Stimulated activated memory B cell treated with anti-CD40 and anti-IgM and Interleukin-4, amounts not matched to agents 10 μg/mL and 1 μg/mL and 100 μg/mL, for 72 hours (primary cell): ENCODE results near the gene RSPH10B.
A peak's percentile ranks its signal among the peaks of the same experiment; 100 is the strongest.
"Not testable (repeated sequence)": the region's sequence is repeated elsewhere in the genome, so short reads cannot be mapped to it uniquely, and the experiment has no call there.

Experiments
- ATAC-seq: fragments of 150-1000 bp; cut with Tn5 transposase; 2 replicates; pipeline ENCODE4 v1.10.0; 2021
- H3K27ac Mint-ChIP-seq: one replicate; pipeline ENCODE4 v1.8.0; 2022; ENCODE audit warnings: mild to moderate bottlenecking, mixed read lengths
- H3K27me3 Mint-ChIP-seq: one replicate; pipeline ENCODE4 v1.8.0; 2022; ENCODE audit warnings: mixed read lengths
- H3K36me3 Mint-ChIP-seq: one replicate; pipeline ENCODE4 v1.8.0; 2022; ENCODE audit warnings: mixed read lengths
- H3K4me1 Mint-ChIP-seq: one replicate; pipeline ENCODE4 v1.8.0; 2022; ENCODE audit warnings: mixed read lengths
- H3K4me3 Mint-ChIP-seq: one replicate; pipeline ENCODE4 v1.8.0; 2022; ENCODE audit warnings: mild to moderate bottlenecking, moderate library complexity, mixed read lengths
- H3K9me3 Mint-ChIP-seq: one replicate; pipeline ENCODE4 v1.8.0; 2022; ENCODE audit warnings: mixed read lengths

RSPH10B gene

GRCh38 chr7:5963810-5964209, 6.7 kb downstream of the RSPH10B start:
- not testable (repeated sequence) for H3K27me3 Mint-ChIP-seq, H3K27ac Mint-ChIP-seq, H3K4me1 Mint-ChIP-seq, H3K9me3 Mint-ChIP-seq, H3K4me3 Mint-ChIP-seq, ATAC-seq, H3K36me3 Mint-ChIP-seq

GRCh38 chr7:5963205-5963604, 7.3 kb downstream of the RSPH10B start:
- not testable (repeated sequence) for ATAC-seq, H3K27ac Mint-ChIP-seq, H3K36me3 Mint-ChIP-seq, H3K4me1 Mint-ChIP-seq, H3K27me3 Mint-ChIP-seq, H3K4me3 Mint-ChIP-seq, H3K9me3 Mint-ChIP-seq

GRCh38 chr7:5934945-5935450, 35.5 kb downstream of the RSPH10B start:
- H3K36me3 Mint-ChIP-seq, ATAC-seq, H3K4me1 Mint-ChIP-seq, H3K4me3 Mint-ChIP-seq, H3K27ac Mint-ChIP-seq, H3K27me3 Mint-ChIP-seq, H3K9me3 Mint-ChIP-seq: not testable (repeated sequence)

- H3K27ac Mint-ChIP-seq, H3K4me3 Mint-ChIP-seq, H3K27me3 Mint-ChIP-seq, H3K9me3 Mint-ChIP-seq, H3K36me3 Mint-ChIP-seq, H3K4me1 Mint-ChIP-seq: not testable (repeated sequence)
- ATAC-seq = peak; percentile 51
Measured at GRCh38 chr7:5931905-5932644, 38.4 kb downstream of the RSPH10B start.

GRCh38 chr7:5931250-5931649, 39.2 kb downstream of the RSPH10B start:
- not testable (repeated sequence) for ATAC-seq, H3K27me3 Mint-ChIP-seq, H3K4me3 Mint-ChIP-seq, H3K4me1 Mint-ChIP-seq, H3K9me3 Mint-ChIP-seq, H3K27ac Mint-ChIP-seq, H3K36me3 Mint-ChIP-seq

- H3K4me1 Mint-ChIP-seq, H3K27me3 Mint-ChIP-seq, H3K27ac Mint-ChIP-seq, H3K9me3 Mint-ChIP-seq, H3K4me3 Mint-ChIP-seq, ATAC-seq, H3K36me3 Mint-ChIP-seq: not testable (repeated sequence)
Measured at GRCh38 chr7:5930290-5930689, 40.2 kb downstream of the RSPH10B start.

GRCh38 chr7:5926263-5926870, 44.1 kb downstream of the RSPH10B start:
- H3K36me3 Mint-ChIP-seq, H3K4me1 Mint-ChIP-seq, H3K9me3 Mint-ChIP-seq, H3K27ac Mint-ChIP-seq, H3K4me3 Mint-ChIP-seq, ATAC-seq, H3K27me3 Mint-ChIP-seq: not testable (repeated sequence)

- H3K9me3 Mint-ChIP-seq, H3K27ac Mint-ChIP-seq: not testable (repeated sequence)
Measured at GRCh38 chr7:5924630-5925029, 45.9 kb downstream of the RSPH10B start.

GRCh38 chr7:5924180-5924579, 46.3 kb downstream of the RSPH10B start:
- not testable (repeated sequence) for H3K9me3 Mint-ChIP-seq, H3K27ac Mint-ChIP-seq, H3K27me3 Mint-ChIP-seq, H3K4me1 Mint-ChIP-seq, H3K4me3 Mint-ChIP-seq, H3K36me3 Mint-ChIP-seq, ATAC-seq

More at GRCh38 chr7:5924630-5925029, 45.9 kb downstream of the RSPH10B start:
- not testable (repeated sequence) for ATAC-seq, H3K4me3 Mint-ChIP-seq, H3K27me3 Mint-ChIP-seq, H3K4me1 Mint-ChIP-seq, H3K36me3 Mint-ChIP-seq

- not testable (repeated sequence) for H3K4me1 Mint-ChIP-seq, H3K36me3 Mint-ChIP-seq, H3K9me3 Mint-ChIP-seq
Measured at GRCh38 chr7:5916529-5916928, 54.0 kb downstream of the RSPH10B start.

GRCh38 chr7:5908835-5909234, 61.7 kb downstream of the RSPH10B start:
- not testable (repeated sequence) for H3K36me3 Mint-ChIP-seq, H3K4me1 Mint-ChIP-seq

More at GRCh38 chr7:5916529-5916928, 54.0 kb downstream of the RSPH10B start:
- not testable (repeated sequence) for ATAC-seq, H3K4me3 Mint-ChIP-seq, H3K27ac Mint-ChIP-seq, H3K27me3 Mint-ChIP-seq

GRCh38 chr7:5904726-5905125, 65.8 kb downstream of the RSPH10B start:
- ATAC-seq, H3K9me3 Mint-ChIP-seq, H3K4me3 Mint-ChIP-seq, H3K27me3 Mint-ChIP-seq, H3K27ac Mint-ChIP-seq, H3K36me3 Mint-ChIP-seq, H3K4me1 Mint-ChIP-seq: not testable (repeated sequence)

More at GRCh38 chr7:5908835-5909234, 61.7 kb downstream of the RSPH10B start:
- H3K27ac Mint-ChIP-seq, ATAC-seq, H3K4me3 Mint-ChIP-seq, H3K9me3 Mint-ChIP-seq, H3K27me3 Mint-ChIP-seq: not testable (repeated sequence)

GRCh38 chr7:5903002-5903401, 67.5 kb downstream of the RSPH10B start:
- not testable (repeated sequence) for H3K4me1 Mint-ChIP-seq, H3K36me3 Mint-ChIP-seq

GRCh38 chr7:5898480-5899224, 71.8 kb downstream of the RSPH10B start, which contains the start of gene CCZ1:
Gene CCZ1, plus strand, starts transcription at chr7:5898733. Its CDS starts 67 bp downstream, at chr7:5898800.
- H3K36me3 Mint-ChIP-seq, H3K9me3 Mint-ChIP-seq, H3K4me1 Mint-ChIP-seq, H3K27me3 Mint-ChIP-seq: not testable (repeated sequence)
- Mint-ChIP-seq H3K27ac (peak within 1 kb of the TSS; percentile 69), H3K4me3 (peak within 1 kb of the TSS; percentile 83)
- peak; percentile 94 for ATAC-seq

More at GRCh38 chr7:5903002-5903401, 67.5 kb downstream of the RSPH10B start:
- not testable (repeated sequence) for H3K9me3 Mint-ChIP-seq, H3K27me3 Mint-ChIP-seq, H3K4me3 Mint-ChIP-seq, ATAC-seq, H3K27ac Mint-ChIP-seq

- H3K27ac Mint-ChIP-seq, ATAC-seq, H3K9me3 Mint-ChIP-seq, H3K4me1 Mint-ChIP-seq, H3K27me3 Mint-ChIP-seq, H3K36me3 Mint-ChIP-seq: not testable (repeated sequence)
- peak overlapping the region; percentile 52 for H3K4me3 Mint-ChIP-seq
Measured at GRCh38 chr7:5897369-5897919, 73.0 kb downstream of the RSPH10B start.
